BJ (cell line): Measurements from ENCODE around the gene CKB. TPM values are rescaled to one million over a fixed set of nuclear protein-coding genes. Genes with fewer than 3 reads are reported as not detected.
A peak's percentile ranks its signal among the peaks of the same experiment; 100 is the strongest.

Experiments used
- CTCF ChIA-PET: fragments of 350-600 bp; formaldehyde crosslinking; extraction: SDS; loops from one replicate; lab custom pipeline; 2021; ENCODE audit warnings: antibody characterized with exemption, inconsistent platforms; lab: Yijun Ruan, JAX
- POLR2A ChIA-PET: fragments of 300-600 bp; sonication (Branson Sonifier 250); formaldehyde crosslinking; extraction: SDS; loops from one replicate; lab custom pipeline; 2021; ENCODE audit warnings: antibody characterized with exemption; lab: Charles Lee
- DNase-seq: peaks from one replicate; pipeline ENCODE4 v3.0.0-alpha.2; 2011; ENCODE audit warnings: low read depth
- H3K27me3 ChIP-seq: 2 replicates; pipeline ENCODE4 v1.6.0; 2011; ENCODE audit warnings: low read length; ENCODE audit not compliant: control insufficient read depth, insufficient read depth
- H3K36me3 ChIP-seq: 2 replicates; pipeline ENCODE4 v1.5.1; 2011; ENCODE audit warnings: low read length; ENCODE audit not compliant: control insufficient read depth, insufficient read depth
- H3K4me3 ChIP-seq: 2 replicates; pipeline ENCODE4 v1.5.1; 2011; ENCODE audit warnings: low read depth, mild to moderate bottlenecking, control low read depth, low read length
- polyA plus RNA-seq: library from polyadenylated mRNA; depleted of rRNA; stranded (reverse); fragments of >200 nt; gene quantifications from 2 replicates; pipeline ENCODE4 v1.2.3, GENCODE V29; 2011
- TF ChIP-seq, protein P1 (sequence below): IDR thresholded peaks from 2 replicates; pipeline ENCODE4 v1.5.1; 2011; ENCODE audit warnings: low read depth, mild to moderate bottlenecking, control low read depth, inconsistent platforms, low read length, moderate library complexity; ENCODE audit not compliant: insufficient read depth

Gene CKB
- polyA plus RNA-seq, 1 experiment: 74.7 TPM

DNA sequence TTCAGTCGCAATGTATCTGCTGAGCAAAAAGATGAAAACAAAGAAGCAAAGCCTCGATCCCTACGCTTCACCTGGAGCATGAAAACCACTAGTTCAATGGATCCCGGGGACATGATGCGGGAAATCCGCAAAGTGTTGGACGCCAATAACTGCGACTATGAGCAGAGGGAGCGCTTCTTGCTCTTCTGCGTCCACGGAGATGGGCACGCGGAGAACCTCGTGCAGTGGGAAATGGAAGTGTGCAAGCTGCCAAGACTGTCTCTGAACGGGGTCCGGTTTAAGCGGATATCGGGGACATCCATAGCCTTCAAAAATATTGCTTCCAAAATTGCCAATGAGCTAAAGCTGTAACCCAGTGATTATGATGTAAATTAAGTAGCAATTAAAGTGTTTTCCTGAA, 19.8 kb downstream of the CKB start:
- Histone ChIP-seq H3K36me3 (peaks cover 36% of the 10 kb centered on the region), H3K4me3 (no peak overlapping the region), H3K27me3 (no peaks in the 10 kb centered on the region)
- no peak for DNase-seq
- POLR2A ChIA-PET: no interaction called here
- TF ChIP-seq, protein P1, sequence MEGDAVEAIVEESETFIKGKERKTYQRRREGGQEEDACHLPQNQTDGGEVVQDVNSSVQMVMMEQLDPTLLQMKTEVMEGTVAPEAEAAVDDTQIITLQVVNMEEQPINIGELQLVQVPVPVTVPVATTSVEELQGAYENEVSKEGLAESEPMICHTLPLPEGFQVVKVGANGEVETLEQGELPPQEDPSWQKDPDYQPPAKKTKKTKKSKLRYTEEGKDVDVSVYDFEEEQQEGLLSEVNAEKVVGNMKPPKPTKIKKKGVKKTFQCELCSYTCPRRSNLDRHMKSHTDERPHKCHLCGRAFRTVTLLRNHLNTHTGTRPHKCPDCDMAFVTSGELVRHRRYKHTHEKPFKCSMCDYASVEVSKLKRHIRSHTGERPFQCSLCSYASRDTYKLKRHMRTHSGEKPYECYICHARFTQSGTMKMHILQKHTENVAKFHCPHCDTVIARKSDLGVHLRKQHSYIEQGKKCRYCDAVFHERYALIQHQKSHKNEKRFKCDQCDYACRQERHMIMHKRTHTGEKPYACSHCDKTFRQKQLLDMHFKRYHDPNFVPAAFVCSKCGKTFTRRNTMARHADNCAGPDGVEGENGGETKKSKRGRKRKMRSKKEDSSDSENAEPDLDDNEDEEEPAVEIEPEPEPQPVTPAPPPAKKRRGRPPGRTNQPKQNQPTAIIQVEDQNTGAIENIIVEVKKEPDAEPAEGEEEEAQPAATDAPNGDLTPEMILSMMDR: no peak
- CTCF ChIA-PET: interaction anchor here (1.0 to 10.0 kb wide), 2 partner anchors 14 to 41 kb away, joined by 3 to 92 read pairs; no protein-coding TSS in a partner anchor

DNA sequence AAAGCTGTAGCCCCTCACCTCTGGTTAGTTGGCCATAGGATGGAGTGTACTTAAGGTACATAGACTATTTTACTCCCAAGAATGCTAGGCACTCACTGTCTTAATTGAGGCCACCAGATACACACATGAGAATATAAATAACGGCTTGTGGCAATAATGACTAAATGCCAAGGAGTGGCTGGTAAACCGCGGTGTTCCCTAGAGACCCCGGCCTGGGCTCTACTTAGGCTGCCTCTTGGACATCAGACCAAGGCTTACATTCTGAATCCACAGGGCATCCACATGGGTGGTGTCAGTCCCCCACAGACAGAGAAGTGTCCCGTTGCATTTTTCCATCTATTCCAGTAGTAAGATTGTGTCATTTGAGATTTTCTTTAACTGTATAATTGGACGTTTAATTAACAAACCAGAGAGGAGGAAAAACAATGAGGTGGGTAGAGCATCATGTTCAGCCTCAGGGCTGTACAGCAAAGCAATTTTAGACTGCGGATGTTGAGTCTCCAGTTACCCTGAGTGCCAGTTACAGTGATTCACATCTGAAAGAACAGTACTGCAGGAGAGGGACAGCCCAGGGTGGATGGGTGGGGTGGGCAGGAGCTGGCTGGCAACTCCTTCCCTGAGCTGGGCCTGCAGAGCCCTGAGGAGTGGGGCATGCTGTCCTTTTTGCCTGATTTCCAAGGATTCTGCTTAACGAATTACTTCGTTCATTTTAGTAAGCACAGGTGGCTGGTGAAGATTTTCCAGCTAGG, 20.5 kb downstream of the CKB start:
- CTCF ChIA-PET: interaction anchor here (0.6 to 10.0 kb wide), 6 partner anchors 10 to 65 kb away, joined by 3 to 92 read pairs (median 3); no protein-coding TSS in a partner anchor
- POLR2A ChIA-PET: no interaction called here

DNA sequence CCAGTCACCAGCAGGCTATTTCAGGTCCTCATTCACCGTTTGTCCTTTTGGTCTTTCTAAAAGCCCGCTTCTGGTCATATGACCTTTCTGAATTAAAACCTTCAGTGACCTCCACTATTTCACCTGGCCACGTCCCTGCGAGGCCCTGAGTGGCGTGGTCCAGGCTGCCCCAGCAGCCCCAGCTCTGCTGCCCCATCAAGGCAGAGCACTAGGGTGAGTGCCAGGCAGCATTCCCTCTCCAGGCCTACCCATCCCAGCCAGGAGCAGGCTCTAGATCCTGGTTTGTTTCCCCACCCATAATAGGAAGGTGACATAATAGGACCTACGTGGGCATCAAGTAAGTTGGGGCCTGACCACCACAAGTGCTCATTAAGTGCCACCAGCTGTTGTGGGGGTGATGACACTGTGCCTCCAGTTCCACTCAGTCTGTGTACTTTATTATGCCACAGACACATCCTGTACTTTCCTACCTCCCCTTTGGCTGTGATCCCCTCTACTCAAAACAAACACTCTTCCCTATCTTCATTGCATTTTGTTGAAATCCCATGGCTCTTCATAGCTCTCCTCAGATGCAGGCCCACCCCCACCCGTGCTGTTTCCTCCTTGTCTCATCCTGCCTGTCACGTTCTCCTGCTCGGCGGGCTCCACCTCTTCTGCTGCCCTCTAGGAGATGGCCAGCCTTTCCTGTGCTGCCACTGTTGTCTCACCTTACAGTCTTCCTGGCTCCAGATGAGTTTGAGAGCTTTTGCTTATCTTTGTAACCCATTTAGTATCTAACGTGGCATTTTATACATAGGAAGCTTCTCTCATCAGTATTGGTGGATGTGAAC, 21.4 kb downstream of the CKB start:
- Histone ChIP-seq H3K36me3 (peaks cover 35% of the 10 kb centered on the region), H3K27me3 (no peaks in the 10 kb centered on the region), H3K4me3 (no peak overlapping the region)
- CTCF ChIA-PET: interaction anchor here (0.6 to 10.0 kb wide), 7 partner anchors 9 to 64 kb away, joined by 3 to 92 read pairs (median 3); no protein-coding TSS in a partner anchor
- POLR2A ChIA-PET: no interaction called here
- no peak for DNase-seq
- TF ChIP-seq, protein P1: no peak

More for the DNA sequence above, 20.5 kb downstream of the CKB start:
- TF ChIP-seq, protein P1: no peak
- Histone ChIP-seq H3K4me3 (no peak overlapping the region), H3K36me3 (peaks cover 36% of the 10 kb centered on the region), H3K27me3 (no peaks in the 10 kb centered on the region)
- DNase-seq: no peak

DNA sequence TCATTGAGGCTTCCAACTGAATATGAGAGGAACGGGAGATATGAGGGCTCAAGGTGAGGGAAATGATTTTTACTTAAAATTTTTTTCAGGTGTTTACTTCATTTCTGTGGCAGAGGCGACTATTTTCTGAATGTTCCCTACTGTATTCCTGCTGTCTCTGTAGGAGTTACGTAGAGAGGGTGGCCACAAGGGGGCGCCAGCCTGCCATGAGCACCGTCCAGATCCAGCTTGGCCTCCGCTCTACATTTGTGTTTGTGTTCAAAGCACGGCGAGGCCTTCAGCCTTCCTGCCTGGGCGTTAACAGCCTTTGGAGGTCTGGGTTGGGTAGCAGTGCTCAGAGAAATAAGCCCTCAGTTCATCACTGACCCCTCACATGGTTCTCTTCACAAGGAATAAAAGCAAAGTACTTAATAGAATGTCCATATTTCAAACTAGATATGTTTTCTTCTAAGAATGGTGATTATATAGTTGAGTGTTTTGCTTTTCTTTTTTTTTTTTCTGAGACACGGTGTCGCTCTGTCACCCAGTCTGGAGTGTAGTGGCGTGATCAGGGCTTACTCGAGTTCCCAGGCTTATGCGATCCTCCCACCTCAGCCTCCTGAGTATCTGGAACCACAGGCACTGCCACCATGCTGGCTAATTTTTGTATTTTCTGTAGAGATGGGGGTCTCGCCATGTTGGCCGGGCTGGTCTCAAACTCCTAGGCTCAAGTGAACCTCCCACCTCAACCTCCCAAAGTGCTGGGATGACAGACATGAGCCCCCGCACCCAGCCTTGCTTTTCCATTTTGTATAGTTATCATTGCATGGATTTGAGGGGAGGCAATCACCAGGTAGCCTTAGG, 22.3 kb downstream of the CKB start:
- POLR2A ChIA-PET: no interaction called here
- TF ChIP-seq, protein P1: peak; percentile 97
- CTCF ChIA-PET: interaction anchor here (0.6 to 10.0 kb wide), 15 partner anchors 8 to 151 kb away, joined by 3 to 92 read pairs (median 4); partner anchors contain the start of gene TRMT61A
- no peak overlapping the region for H3K4me3 ChIP-seq
- DNase-seq: no peak
- H3K36me3 ChIP-seq: peaks cover 34% of the 10 kb centered on the region
- no peaks in the 10 kb centered on the region for H3K27me3 ChIP-seq
